Fibroblast of lung (primary cell): ENCODE data around the gene ARRDC1.

ENCODE experiments used
- EZH2 ChIP-seq: IDR thresholded peaks from 2 replicates; pipeline ENCODE4 v1.5.1; 2012; ENCODE audit warnings: low read length, control low read depth, mild to moderate bottlenecking; ENCODE audit errors: missing control alignments
- TF ChIP-seq, protein P1 (sequence below), 2 donors: IDR thresholded peaks in 1 of 2; conservative IDR thresholded peaks in 1 of 2; 1 replicate in 1 of 2; 2 replicates in 1 of 2; pipeline ENCODE4 v1.5.1; 2011 to 2012; ENCODE audit warnings: low read length in 2 of 2, control low read depth in 1 of 2, inconsistent platforms in 1 of 2, low read depth in 1 of 2, mild to moderate bottlenecking in 1 of 2

DNA sequence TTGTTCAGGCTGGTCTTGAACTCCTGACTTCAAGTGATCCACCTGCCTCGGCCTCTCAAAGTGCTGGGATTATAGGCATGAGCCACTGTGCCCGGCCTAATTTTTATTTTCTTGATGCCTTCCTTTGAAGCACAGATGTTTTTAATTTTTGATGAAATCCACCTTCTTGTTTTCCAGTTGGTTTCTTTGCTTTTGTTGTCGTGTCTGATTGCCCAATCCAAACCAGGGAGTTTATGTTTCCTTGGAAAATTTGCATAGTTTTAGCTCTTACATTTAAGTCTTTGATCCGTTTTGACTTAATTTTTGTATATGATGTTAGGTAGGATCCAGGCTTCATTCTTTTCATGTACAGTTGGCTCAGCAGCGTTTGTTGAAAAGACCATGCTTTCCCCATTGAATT is 28.5 kb downstream of the ARRDC1 start:
- no peak for TF ChIP-seq EZH2
- TF ChIP-seq, protein P1, sequence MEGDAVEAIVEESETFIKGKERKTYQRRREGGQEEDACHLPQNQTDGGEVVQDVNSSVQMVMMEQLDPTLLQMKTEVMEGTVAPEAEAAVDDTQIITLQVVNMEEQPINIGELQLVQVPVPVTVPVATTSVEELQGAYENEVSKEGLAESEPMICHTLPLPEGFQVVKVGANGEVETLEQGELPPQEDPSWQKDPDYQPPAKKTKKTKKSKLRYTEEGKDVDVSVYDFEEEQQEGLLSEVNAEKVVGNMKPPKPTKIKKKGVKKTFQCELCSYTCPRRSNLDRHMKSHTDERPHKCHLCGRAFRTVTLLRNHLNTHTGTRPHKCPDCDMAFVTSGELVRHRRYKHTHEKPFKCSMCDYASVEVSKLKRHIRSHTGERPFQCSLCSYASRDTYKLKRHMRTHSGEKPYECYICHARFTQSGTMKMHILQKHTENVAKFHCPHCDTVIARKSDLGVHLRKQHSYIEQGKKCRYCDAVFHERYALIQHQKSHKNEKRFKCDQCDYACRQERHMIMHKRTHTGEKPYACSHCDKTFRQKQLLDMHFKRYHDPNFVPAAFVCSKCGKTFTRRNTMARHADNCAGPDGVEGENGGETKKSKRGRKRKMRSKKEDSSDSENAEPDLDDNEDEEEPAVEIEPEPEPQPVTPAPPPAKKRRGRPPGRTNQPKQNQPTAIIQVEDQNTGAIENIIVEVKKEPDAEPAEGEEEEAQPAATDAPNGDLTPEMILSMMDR (conservative IDR thresholded peaks at IDR 0.05 in 1 of 2, IDR thresholded peaks at IDR 0.05 in 1 of 2; ENCODE audit: low read depth in 1 of 2, low read length in 2 of 2), result no peak
